K562 (cell line): ENCODE data around the gene HTR3E. TPM values are rescaled to one million over a fixed set of nuclear protein-coding genes. Genes with fewer than 3 reads are reported as not detected.

Experiments used
- ATAC-seq: fragments of 200-7000 bp; cut with Tn5 transposase; 3 replicates; pipeline ENCODE4 v1.9.1; 2020; ENCODE audit warnings: moderate library complexity
- BruUV-seq: library from RNA; stranded (reverse); fragments of 400-500 nt; replicated peaks from 2 replicates; lab custom pipeline; 2021; lab: Mats Ljungman, UMichigan
- CTCF ChIA-PET: fragments of 300-600 bp; formaldehyde crosslinking; extraction: SDS; loops from one replicate; lab custom pipeline; 2021; ENCODE audit warnings: low intra/inter-chr PET ratio; lab: Yijun Ruan, JAX
- POLR2A ChIA-PET: fragments of 300-600, 350-650 bp; sonication (Branson Sonifier 250); formaldehyde crosslinking; extraction: SDS; loops from one replicate; lab custom pipeline; 2021; ENCODE audit warnings: antibody characterized with exemption, inconsistent platforms; lab: Yijun Ruan, JAX
- DNase-seq, 4 experiments: peaks; one replicate each; pipeline versions ENCODE4 v3.0.0 to v3.0.0-alpha.2; 2011 to 2018; ENCODE audit warnings: low spot score in 3 of 4, mixed read lengths in 3 of 4; ENCODE audit errors: extremely low read depth in 1 of 4
- FAIRE-seq: peaks from 2 replicates; lab custom pipeline; 2011; peaks lifted over from hg19 to GRCh38; lab: Jason Lieb, UNC
- H2AFZ ChIP-seq: 2 replicates; pipeline ENCODE4 v1.6.0; 2011; ENCODE audit warnings: low read depth, low read length, control low read depth, inconsistent platforms
- H3K27ac ChIP-seq: fragments of 200-600 bp; 3 replicates; pipeline ENCODE4 v1.8.0; 2011; ENCODE audit warnings: low read depth, mild to moderate bottlenecking, control low read depth, inconsistent platforms, low read length, moderate library complexity, mixed read lengths; ENCODE audit errors: extremely low read depth
- H3K27me3 ChIP-seq, 2 experiments: fragments of 300-600 bp in 1 of 2; 2 replicates in 1 of 2; 3 replicates in 1 of 2; pipeline versions ENCODE4 v1.6.0 to v1.8.0; 2011; ENCODE audit warnings: inconsistent platforms in 2 of 2, low read length in 2 of 2, mild to moderate bottlenecking in 1 of 2, mixed read lengths in 1 of 2, moderate library complexity in 1 of 2; ENCODE audit not compliant: control insufficient read depth in 2 of 2, insufficient read depth in 2 of 2
- H3K36me3 ChIP-seq: fragments of 300-600 bp; 3 replicates; pipeline ENCODE4 v1.8.0; 2011; ENCODE audit warnings: mild to moderate bottlenecking, low read length, inconsistent platforms; ENCODE audit not compliant: control insufficient read depth, insufficient read depth
- H3K4me1 ChIP-seq, 2 experiments: fragments of 200-600 bp in 1 of 2; replicated peaks in 1 of 2; 2 replicates in 1 of 2; 3 replicates in 1 of 2; pipeline versions ENCODE4 v1.5.1 to v1.8.0; 2011; ENCODE audit warnings: inconsistent platforms in 2 of 2, low read length in 2 of 2, mild to moderate bottlenecking in 1 of 2, mixed read lengths in 1 of 2, moderate library complexity in 1 of 2; ENCODE audit not compliant: control insufficient read depth in 2 of 2, insufficient read depth in 2 of 2
- H3K4me2 ChIP-seq: 2 replicates; pipeline ENCODE4 v1.6.1; 2011; ENCODE audit warnings: low read length, control low read depth, inconsistent platforms, mixed read lengths; ENCODE audit not compliant: insufficient read depth
- H3K4me3 ChIP-seq: fragments of 200-600 bp; sonication (generic), shearing (Covaris generic); 2 replicates; pipeline ENCODE4 v1.5.1; 2016; ENCODE audit warnings: control low read depth, inconsistent platforms
- H3K79me2 ChIP-seq: fragments of 200-600 bp; 3 replicates; pipeline ENCODE4 v1.8.0; 2011; ENCODE audit warnings: low read length, inconsistent platforms; ENCODE audit not compliant: control insufficient read depth, insufficient read depth
- H3K9ac ChIP-seq, 2 experiments: 2 replicates each; pipeline versions ENCODE4 v1.6.0 to v1.6.1; 2011; ENCODE audit warnings: low read depth in 2 of 2, low read length in 2 of 2, control low read depth in 1 of 2, inconsistent platforms in 1 of 2, mild to moderate bottlenecking in 1 of 2, mixed read lengths in 1 of 2; ENCODE audit not compliant: insufficient read depth in 1 of 2
- H3K9me1 ChIP-seq: one replicate; pipeline ENCODE4 v1.6.0; 2011; ENCODE audit warnings: inconsistent platforms, mild to moderate bottlenecking, low read length, moderate library complexity; ENCODE audit not compliant: control insufficient read depth, insufficient read depth
- H3K9me3 ChIP-seq: replicated peaks from 2 replicates; pipeline ENCODE4 v1.5.1; 2011; ENCODE audit warnings: low read depth, low read length, inconsistent platforms; ENCODE audit not compliant: control insufficient read depth, insufficient read depth
- H4K20me1 ChIP-seq: replicated peaks from 2 replicates; pipeline ENCODE4 v1.6.1; 2011; ENCODE audit warnings: low read length, inconsistent platforms, mixed read lengths; ENCODE audit not compliant: control insufficient read depth, insufficient read depth
- BDP1 ChIP-seq: IDR thresholded peaks from 3 replicates; pipeline ENCODE4 v1.6.1; 2011; ENCODE audit not compliant: insufficient read length, insufficient read depth
- HDAC6 ChIP-seq: IDR thresholded peaks from 2 replicates; pipeline ENCODE4 v1.6.1; 2012; ENCODE audit warnings: low read depth, mild to moderate bottlenecking, control low read depth, inconsistent platforms, low read length, moderate library complexity
- HMG20A ChIP-seq: fragments of 450-650 bp; formaldehyde crosslinking; conservative IDR thresholded peaks from 2 replicates; pipeline ENCODE4 v1.4.0; 2020; ENCODE audit warnings: mild to moderate bottlenecking, mixed read lengths
- MBD2 ChIP-seq: sonication (generic); IDR thresholded peaks from 2 replicates; pipeline ENCODE4 v1.6.1; 2016; ENCODE audit warnings: low read depth, borderline replicate concordance
- NELFE ChIP-seq: IDR thresholded peaks from 2 replicates; pipeline ENCODE4 v1.6.1; 2011; ENCODE audit warnings: mild to moderate bottlenecking; ENCODE audit not compliant: insufficient read depth, insufficient read length
- NR3C1 ChIP-seq: sonication (generic); formaldehyde crosslinking; IDR thresholded peaks from 2 replicates; pipeline ENCODE4 v1.8.1; 2022; ENCODE audit warnings: missing genetic modification reagents
- POLR3G ChIP-seq: IDR thresholded peaks from 2 replicates; pipeline ENCODE4 v1.6.1; 2011; ENCODE audit not compliant: insufficient read length, insufficient replicate concordance; ENCODE audit errors: extremely low read depth
- TRIM28 ChIP-seq: fragments of 450-650 bp; IDR thresholded peaks from 2 replicates; pipeline ENCODE4 v1.6.1; 2017
- ZNF3 ChIP-seq: fragments of 250-450 bp; sonication (Bioruptor Pico); IDR thresholded peaks from 2 replicates; pipeline ENCODE4 v1.5.0; 2021; ENCODE audit warnings: mild to moderate bottlenecking, moderate library complexity
- WGBS: fragments of 100-300 bp; shearing (Covaris generic); methylation state at CpG from one replicate; pipeline ENCODE4 v1.1.6; 2016; ENCODE audit warnings: low coverage, mixed read lengths; ENCODE audit not compliant: insufficient coverage; ENCODE audit errors: missing lambda C conversion rate; 5-methylcytosine and 5-hydroxymethylcytosine counted together
- in situ Hi-C: fragments of 300-500 bp; cut with MboI; formaldehyde crosslinking; loops from 4 replicates; pipeline ENCODE4 v1.15.0; 2018; ENCODE audit warnings: inconsistent platforms, mixed read lengths
- intact Hi-C: fragments of 100-400 bp; cut with micrococcal nuclease; formaldehyde crosslinking; loops from 2 replicates; pipeline ENCODE4 v1.14.2; 2022
- polyA plus RNA-seq, 8 experiments: library from polyadenylated mRNA; depleted of rRNA in 4 of 8; stranded (reverse) in 5 of 8; unstranded in 3 of 8; fragments of >200 nt; fragmentation: Nextera tagmentation in 2 of 8; fragmentation: Illumina TruSeq in 1 of 8; extraction: Ambion mirVana in 2 of 8; extraction: Trizol in 1 of 8; gene quantifications; 2 replicates each; pipeline versions ENCODE4 v1.2.1 to v1.2.3, GENCODE V29; 2011 to 2014; ENCODE audit warnings: inconsistent platforms in 1 of 8, missing spikeins in 1 of 8
- total RNA-seq, 7 experiments: library from RNA; depleted of rRNA in 6 of 7; stranded (reverse); fragments of >200 nt in 6 of 7; fragmentation: Illumina TruSeq in 2 of 7; extraction: Trizol in 2 of 7; gene quantifications; 2 replicates each; pipeline versions ENCODE4 v1.2.1 to v1.2.3, GENCODE V29; 2011 to 2021; ENCODE audit warnings: low replicate concordance in 1 of 7
- TF ChIP-seq, protein P1 (sequence below), 2 experiments: fragments of 450-650 bp in 1 of 2; sonication (generic) in 1 of 2; formaldehyde crosslinking in 1 of 2; IDR thresholded peaks; 2 replicates each; pipeline versions ENCODE4 v1.7.1 to v1.9.0; 2016 to 2022; ENCODE audit warnings: inconsistent platforms in 1 of 2, mild to moderate bottlenecking in 1 of 2, missing genetic modification reagents in 1 of 2

HTR3E gene
- total and polyA plus RNA-seq, 9 of the 15 experiments (the other 6 are each of a cell fraction or from before 2014, with no cell fraction given) = not detected

GRCh38 chr3:184082034-184082433, 14.8 kb upstream of the HTR3E start:
- H3K79me2 ChIP-seq = no peaks in the 10 kb centered on the region
- no peaks in the 10 kb centered on the region for H3K9me3 ChIP-seq
- H3K9me1 ChIP-seq = no peaks in the 10 kb centered on the region
- H2AFZ ChIP-seq = 0 out of 2 replicates have a peak overlapping the region, but pooled peaks have one; percentile 26
- no peak for ATAC-seq
- no TSS peak for BruUV-seq
- CTCF ChIA-PET = no interaction called here
- no peak for FAIRE-seq
- H3K36me3 ChIP-seq = no peaks in the 10 kb centered on the region
- no peak overlapping the region; a peak in 1 of 4 replicates for H3K9ac ChIP-seq
- H3K27me3 ChIP-seq = no peaks in the 10 kb centered on the region; a peak in 1 of 5 replicates
- intact Hi-C loops (no loop called here), in situ Hi-C loops (no loop called here)
- no peaks in the 10 kb centered on the region for H4K20me1 ChIP-seq
- 31% methylated on average over 5 of the region's 10 CpGs for WGBS
- H3K4me3 ChIP-seq = no peak overlapping the region
- POLR2A ChIA-PET = interaction anchor here (1.0 kb wide), 1 partner anchor 12 kb away, joined by 3 read pairs; no protein-coding TSS in a partner anchor
- H3K4me2 ChIP-seq = no peak overlapping the region
- DNase-seq = no peak
- peaks cover 5 to 18% of the 10 kb centered on the region in 2 experiments; a peak in 3 of 5 replicates for H3K4me1 ChIP-seq
- H3K27ac ChIP-seq = no peak overlapping the region
- TF ChIP-seq TRIM28 (no peak), HMG20A (CRISPR knock-in tag) (no peak), MBD2 (no peak), POLR3G (no peak), HDAC6 (no peak), BDP1 (no peak), NELFE (no peak), NR3C1 (CRISPR knock-in tag) (no peak), ZNF3 (CRISPR knock-in tag) (no peak)
- TF ChIP-seq, protein P1, sequence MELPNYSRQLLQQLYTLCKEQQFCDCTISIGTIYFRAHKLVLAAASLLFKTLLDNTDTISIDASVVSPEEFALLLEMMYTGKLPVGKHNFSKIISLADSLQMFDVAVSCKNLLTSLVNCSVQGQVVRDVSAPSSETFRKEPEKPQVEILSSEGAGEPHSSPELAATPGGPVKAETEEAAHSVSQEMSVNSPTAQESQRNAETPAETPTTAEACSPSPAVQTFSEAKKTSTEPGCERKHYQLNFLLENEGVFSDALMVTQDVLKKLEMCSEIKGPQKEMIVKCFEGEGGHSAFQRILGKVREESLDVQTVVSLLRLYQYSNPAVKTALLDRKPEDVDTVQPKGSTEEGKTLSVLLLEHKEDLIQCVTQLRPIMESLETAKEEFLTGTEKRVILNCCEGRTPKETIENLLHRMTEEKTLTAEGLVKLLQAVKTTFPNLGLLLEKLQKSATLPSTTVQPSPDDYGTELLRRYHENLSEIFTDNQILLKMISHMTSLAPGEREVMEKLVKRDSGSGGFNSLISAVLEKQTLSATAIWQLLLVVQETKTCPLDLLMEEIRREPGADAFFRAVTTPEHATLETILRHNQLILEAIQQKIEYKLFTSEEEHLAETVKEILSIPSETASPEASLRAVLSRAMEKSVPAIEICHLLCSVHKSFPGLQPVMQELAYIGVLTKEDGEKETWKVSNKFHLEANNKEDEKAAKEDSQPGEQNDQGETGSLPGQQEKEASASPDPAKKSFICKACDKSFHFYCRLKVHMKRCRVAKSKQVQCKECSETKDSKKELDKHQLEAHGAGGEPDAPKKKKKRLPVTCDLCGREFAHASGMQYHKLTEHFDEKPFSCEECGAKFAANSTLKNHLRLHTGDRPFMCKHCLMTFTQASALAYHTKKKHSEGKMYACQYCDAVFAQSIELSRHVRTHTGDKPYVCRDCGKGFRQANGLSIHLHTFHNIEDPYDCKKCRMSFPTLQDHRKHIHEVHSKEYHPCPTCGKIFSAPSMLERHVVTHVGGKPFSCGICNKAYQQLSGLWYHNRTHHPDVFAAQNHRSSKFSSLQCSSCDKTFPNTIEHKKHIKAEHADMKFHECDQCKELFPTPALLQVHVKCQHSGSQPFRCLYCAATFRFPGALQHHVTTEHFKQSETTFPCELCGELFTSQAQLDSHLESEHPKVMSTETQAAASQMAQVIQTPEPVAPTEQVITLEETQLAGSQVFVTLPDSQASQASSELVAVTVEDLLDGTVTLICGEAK (IDR thresholded peaks at IDR 0.05) = no peak
- TF ChIP-seq, protein P1 (CRISPR knock-in tag; IDR thresholded peaks at IDR 0.05) = no peak
- TF ChIP-seq, all 486 proteins: peak for 0
